WERI-Rb-1 (cell line): ENCODE data around the gene SRSF10.

Experiments
- DNase-seq: peaks from one replicate; pipeline ENCODE4 v3.0.0-alpha.2; 2020
- H3K27ac ChIP-seq: fragments of 250-450 bp; sonication (Bioruptor Pico); 2 replicates; pipeline ENCODE4 v1.5.1; 2020; ENCODE audit warnings: mild to moderate bottlenecking, moderate library complexity
- H3K27me3 ChIP-seq: fragments of 250-450 bp; sonication (Bioruptor Pico); 2 replicates; pipeline ENCODE4 v1.5.1; 2021; ENCODE audit warnings: mild to moderate bottlenecking, low read depth, moderate library complexity; ENCODE audit not compliant: insufficient read depth, severe bottlenecking
- H3K36me3 ChIP-seq: fragments of 250-450 bp; sonication (Bioruptor Pico); 2 replicates; pipeline ENCODE4 v1.5.1; 2020; ENCODE audit warnings: mild to moderate bottlenecking, moderate library complexity
- H3K4me3 ChIP-seq: 2 replicates; pipeline ENCODE4 v1.5.1; 2011; ENCODE audit warnings: low read depth, mild to moderate bottlenecking, control low read depth, low read length
- H3K9me3 ChIP-seq: fragments of 250-450 bp; sonication (Bioruptor Pico); 2 replicates; pipeline ENCODE4 v1.5.1; 2021; ENCODE audit warnings: mild to moderate bottlenecking, moderate library complexity; ENCODE audit not compliant: severe bottlenecking
- TF ChIP-seq, protein P1 (sequence below): IDR thresholded peaks from 2 replicates; pipeline ENCODE4 v1.5.1; 2011; ENCODE audit warnings: low read depth, mild to moderate bottlenecking, control low read depth, inconsistent platforms, low read length

Gene SRSF10

DNA sequence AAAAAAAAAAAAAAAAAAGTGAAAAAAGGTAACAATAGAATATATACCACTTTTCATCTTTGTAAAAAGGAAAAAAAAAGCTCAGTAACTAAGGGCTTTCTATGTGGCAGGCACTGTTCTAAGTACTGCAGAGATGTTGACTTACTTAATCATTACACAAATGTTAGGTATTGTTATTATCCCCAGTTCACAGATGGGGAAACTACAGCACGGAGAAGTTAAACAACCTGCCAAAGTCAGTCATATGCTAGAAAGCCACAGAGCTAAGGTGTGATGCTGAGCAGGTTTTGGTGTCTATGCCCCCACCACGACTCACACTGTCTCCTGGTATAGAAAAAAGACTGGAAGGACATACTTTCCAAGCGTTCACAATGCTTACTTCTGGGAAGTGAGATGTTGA, 27.1 kb downstream of the SRSF10 start:
- Histone ChIP-seq H3K4me3 (no peak overlapping the region), H3K27ac (no peak overlapping the region), H3K36me3 (no peaks in the 10 kb centered on the region), H3K27me3 (no peaks in the 10 kb centered on the region), H3K9me3 (no peaks in the 10 kb centered on the region)
- TF ChIP-seq, protein P1, sequence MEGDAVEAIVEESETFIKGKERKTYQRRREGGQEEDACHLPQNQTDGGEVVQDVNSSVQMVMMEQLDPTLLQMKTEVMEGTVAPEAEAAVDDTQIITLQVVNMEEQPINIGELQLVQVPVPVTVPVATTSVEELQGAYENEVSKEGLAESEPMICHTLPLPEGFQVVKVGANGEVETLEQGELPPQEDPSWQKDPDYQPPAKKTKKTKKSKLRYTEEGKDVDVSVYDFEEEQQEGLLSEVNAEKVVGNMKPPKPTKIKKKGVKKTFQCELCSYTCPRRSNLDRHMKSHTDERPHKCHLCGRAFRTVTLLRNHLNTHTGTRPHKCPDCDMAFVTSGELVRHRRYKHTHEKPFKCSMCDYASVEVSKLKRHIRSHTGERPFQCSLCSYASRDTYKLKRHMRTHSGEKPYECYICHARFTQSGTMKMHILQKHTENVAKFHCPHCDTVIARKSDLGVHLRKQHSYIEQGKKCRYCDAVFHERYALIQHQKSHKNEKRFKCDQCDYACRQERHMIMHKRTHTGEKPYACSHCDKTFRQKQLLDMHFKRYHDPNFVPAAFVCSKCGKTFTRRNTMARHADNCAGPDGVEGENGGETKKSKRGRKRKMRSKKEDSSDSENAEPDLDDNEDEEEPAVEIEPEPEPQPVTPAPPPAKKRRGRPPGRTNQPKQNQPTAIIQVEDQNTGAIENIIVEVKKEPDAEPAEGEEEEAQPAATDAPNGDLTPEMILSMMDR: no peak
- DNase-seq: no peak

DNA sequence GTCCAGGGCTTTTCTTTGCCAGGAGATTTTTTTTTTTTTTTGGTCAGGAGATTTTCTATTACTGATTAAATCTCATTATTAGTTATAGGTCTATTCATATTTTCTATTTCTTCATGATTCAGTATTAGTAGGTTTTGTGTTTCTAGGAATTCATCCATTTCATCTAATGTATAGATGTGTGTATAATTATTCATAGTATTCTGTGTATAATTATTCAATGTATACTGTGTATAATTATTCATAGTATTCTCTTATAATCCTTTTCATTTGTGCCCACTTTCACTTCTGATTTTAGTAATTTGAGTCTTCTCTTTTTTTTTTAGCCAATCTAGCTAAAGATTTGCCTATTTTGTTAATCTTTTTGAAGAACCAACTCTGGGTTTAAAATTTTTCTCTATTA, 32.8 kb downstream of the SRSF10 start:
- H3K36me3 ChIP-seq: no peaks in the 10 kb centered on the region
- DNase-seq: no peak
- no peaks in the 10 kb centered on the region for H3K27me3 ChIP-seq
- TF ChIP-seq, protein P1: no peak
- no peak overlapping the region for H3K27ac ChIP-seq
- no peak overlapping the region for H3K4me3 ChIP-seq
- peaks cover 6% of the 10 kb centered on the region for H3K9me3 ChIP-seq

DNA sequence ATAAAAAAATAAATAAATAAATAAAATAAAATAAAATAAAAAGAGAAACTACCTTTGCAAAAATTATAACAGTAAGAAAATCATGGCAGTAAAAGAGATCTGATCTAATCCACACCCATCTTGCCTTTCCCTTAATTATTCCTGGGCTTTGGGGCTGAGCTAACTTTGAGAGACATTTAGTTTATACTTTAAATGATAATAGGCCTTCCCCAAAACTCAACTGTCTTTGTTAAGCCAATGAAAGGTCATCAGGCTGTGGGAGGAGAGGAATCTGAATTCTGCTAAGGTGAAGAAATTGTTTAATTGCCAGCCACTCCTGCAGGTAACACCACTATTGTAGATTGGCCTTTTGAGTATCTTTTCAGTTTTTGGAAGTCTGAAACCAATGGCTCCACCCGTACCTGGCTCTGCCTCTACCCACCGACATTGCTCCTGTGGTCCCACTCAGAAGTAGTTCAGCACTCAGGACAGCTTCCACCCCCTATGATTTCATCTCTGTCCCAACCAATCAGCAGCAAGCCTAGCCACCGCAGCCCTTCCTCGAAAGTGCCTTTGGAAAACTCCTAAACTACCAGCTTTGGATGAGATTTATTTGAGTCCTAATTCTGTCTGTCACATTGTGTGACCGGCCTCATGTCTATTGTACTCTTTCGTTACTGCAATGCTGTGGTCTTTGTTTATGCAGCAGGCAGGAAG, 43.5 kb downstream of the SRSF10 start:
- no peaks in the 10 kb centered on the region for H3K9me3 ChIP-seq
- peak overlapping the region; percentile 50 for H3K27ac ChIP-seq
- H3K36me3 ChIP-seq: no peaks in the 10 kb centered on the region
- DNase-seq: no peak
- H3K4me3 ChIP-seq: no peak overlapping the region
- H3K27me3 ChIP-seq: no peaks in the 10 kb centered on the region
- TF ChIP-seq, protein P1: no peak

DNA sequence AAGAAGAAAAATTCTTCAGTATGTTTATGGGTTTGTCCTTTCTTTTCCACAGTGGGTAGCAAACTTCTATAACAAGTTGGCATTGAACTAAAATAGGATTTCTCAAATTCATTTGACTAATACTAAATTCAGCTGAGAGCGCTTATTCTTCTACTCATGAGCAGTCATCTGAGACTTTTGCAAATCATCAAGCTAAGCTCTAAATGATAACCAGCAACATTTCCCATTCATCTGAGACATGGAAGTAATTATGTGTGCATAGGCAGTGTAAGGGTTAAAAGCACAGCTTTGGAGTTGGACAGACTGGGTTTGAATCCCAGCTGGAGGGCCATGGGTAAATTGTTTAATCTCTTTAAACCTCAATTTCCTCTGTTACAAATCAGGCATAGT, 48.6 kb downstream of the SRSF10 start:
- DNase-seq: no peak
- Histone ChIP-seq H3K27ac (no peak overlapping the region), H3K27me3 (no peaks in the 10 kb centered on the region), H3K9me3 (no peaks in the 10 kb centered on the region), H3K4me3 (no peak overlapping the region), H3K36me3 (no peaks in the 10 kb centered on the region)
- TF ChIP-seq, protein P1: no peak

DNA sequence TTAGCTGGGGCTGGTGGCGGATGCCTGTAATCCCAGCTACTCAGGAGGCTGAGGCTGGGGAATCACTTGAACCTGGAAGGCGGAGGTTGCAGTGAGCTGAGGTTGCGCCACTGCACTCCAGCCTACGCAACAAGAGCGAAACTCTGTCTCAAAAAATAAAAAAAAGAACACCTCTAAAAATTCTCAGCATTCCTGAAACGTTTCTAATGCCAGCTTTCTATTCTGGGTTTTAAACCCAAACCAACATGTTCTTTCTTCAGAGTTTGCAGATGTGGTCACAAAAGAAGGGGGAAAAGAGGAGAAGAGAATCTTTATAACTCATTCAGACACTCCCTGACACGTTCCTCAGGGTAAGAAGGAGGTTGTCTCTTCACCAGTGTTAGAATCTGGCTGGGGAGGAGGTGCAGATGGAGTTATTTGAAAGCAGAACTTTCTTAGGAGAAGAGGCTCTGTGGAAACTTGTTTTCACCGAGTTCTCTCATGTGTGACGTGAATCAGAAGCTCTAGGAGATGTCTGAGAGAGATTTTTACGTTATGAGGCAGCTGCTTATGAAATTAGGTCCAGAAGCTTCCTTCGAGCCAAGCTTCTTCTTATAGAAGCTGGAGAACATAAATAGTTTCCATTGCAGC, 49.2 kb downstream of the SRSF10 start:
- Histone ChIP-seq H3K4me3 (no peak overlapping the region), H3K9me3 (no peaks in the 10 kb centered on the region), H3K27me3 (no peaks in the 10 kb centered on the region), H3K27ac (no peak overlapping the region), H3K36me3 (no peaks in the 10 kb centered on the region)
- TF ChIP-seq, protein P1: no peak
- no peak for DNase-seq
